Measurements from ENCODE around the gene ARHGAP27. TPM values are rescaled to one million over a fixed set of nuclear protein-coding genes. Genes with fewer than 3 reads are reported as not detected.
"Not testable (repeated sequence)": the region's sequence is repeated elsewhere in the genome, so short reads cannot be mapped to it uniquely, and the experiment has no call there.

The ARHGAP27 gene
- total and polyA plus RNA-seq, 2 of the 4 experiments (the other 2 are of a cell fraction) = under 0.01 to 0.89 TPM

GRCh38 chr17:45448483-45448882 lies 15.8 kb upstream of the ARHGAP27 start:
- CTCF ChIA-PET; H3K56ac ChIP-seq (ENCODE audit: extremely low read depth, insufficient read depth, low read length); H2BK5ac ChIP-seq (ENCODE audit: low read depth, low read length, poor library complexity, severe bottlenecking); dilution Hi-C loops (cut with HindIII; ENCODE audit: low sequenced_read_pairs, unreplicated experiment); intact Hi-C loops (cut with micrococcal nuclease); H4K8ac ChIP-seq (ENCODE audit: low read depth in 2 of 2, low read length in 2 of 2); BruUV-seq (replicated peaks); DNase-seq; H3K14ac ChIP-seq (replicated peaks; ENCODE audit: low read depth, low read length); H3K4me3 ChIP-seq (ENCODE audit: insufficient read depth, low read depth, low read length); H3K23ac ChIP-seq (ENCODE audit: low read depth, low read length); H3K4me2 ChIP-seq (ENCODE audit: low read depth, low read length); H3K79me1 ChIP-seq (ENCODE audit: low read depth in 1 of 2, low read length in 2 of 2); H3K9me1 ChIP-seq (ENCODE audit: insufficient read depth, low read length); H2AK9ac ChIP-seq (replicated peaks; ENCODE audit: low read depth, low read length, poor library complexity); in situ Hi-C loops (cut with MboI; ENCODE audit: low sequenced_read_pairs); H3K18ac ChIP-seq (ENCODE audit: low read depth, low read length); H2AK5ac ChIP-seq (ENCODE audit: low read depth, low read length); H3K9me3 ChIP-seq (ENCODE audit: control insufficient read depth, insufficient read depth, low read length); H2BK15ac ChIP-seq (ENCODE audit: low read depth, low read length); POLR2A ChIA-PET (ENCODE audit: unreplicated experiment); H3K4me1 ChIP-seq (ENCODE audit: control insufficient read depth, insufficient read depth, low read length); H3K9ac ChIP-seq (ENCODE audit: low read depth, low read length); H3K27me3 ChIP-seq (ENCODE audit: control insufficient read depth, insufficient read depth, low read length); H2AFZ ChIP-seq (replicated peaks; ENCODE audit: low read length, poor library complexity); H4K20me1 ChIP-seq (ENCODE audit: insufficient read depth, low read length); H2BK120ac ChIP-seq (ENCODE audit: low read depth, low read length); H2BK20ac ChIP-seq (ENCODE audit: low read depth, low read length); H4K91ac ChIP-seq (ENCODE audit: insufficient read depth, low read depth, low read length); H3K27ac ChIP-seq (ENCODE audit: insufficient read depth, low read length); H4K5ac ChIP-seq (ENCODE audit: low read depth, low read length); H3K4ac ChIP-seq (ENCODE audit: low read depth, low read length); ATAC-seq (ENCODE audit: low read depth): not testable (repeated sequence)
- peaks cover 18% of the 10 kb centered on the region for H3K36me3 ChIP-seq (ENCODE audit: control insufficient read depth, insufficient read depth, low read length)
- WGBS, 2 experiments (ENCODE audit: extremely low coverage in 2 of 2, insufficient read length in 1 of 2) = no CpG with 5 or more reads among the region's 1 CpG

GRCh38 chr17:45448066-45448465 lies 15.4 kb upstream of the ARHGAP27 start:
- H3K4me2 ChIP-seq (ENCODE audit: low read depth, low read length); POLR2A ChIA-PET (ENCODE audit: unreplicated experiment); H3K14ac ChIP-seq (replicated peaks; ENCODE audit: low read depth, low read length); BruUV-seq (replicated peaks); H3K79me1 ChIP-seq (ENCODE audit: low read depth in 1 of 2, low read length in 2 of 2); CTCF ChIA-PET; H3K18ac ChIP-seq (ENCODE audit: low read depth, low read length); dilution Hi-C loops (cut with HindIII; ENCODE audit: low sequenced_read_pairs, unreplicated experiment); ATAC-seq (ENCODE audit: low read depth); H3K27me3 ChIP-seq (ENCODE audit: control insufficient read depth, insufficient read depth, low read length); H2BK15ac ChIP-seq (ENCODE audit: low read depth, low read length); H4K20me1 ChIP-seq (ENCODE audit: insufficient read depth, low read length); intact Hi-C loops (cut with micrococcal nuclease); H2BK120ac ChIP-seq (ENCODE audit: low read depth, low read length); H2BK5ac ChIP-seq (ENCODE audit: low read depth, low read length, poor library complexity, severe bottlenecking); H3K23ac ChIP-seq (ENCODE audit: low read depth, low read length); H4K5ac ChIP-seq (ENCODE audit: low read depth, low read length); H3K56ac ChIP-seq (ENCODE audit: extremely low read depth, insufficient read depth, low read length); H2BK20ac ChIP-seq (ENCODE audit: low read depth, low read length); DNase-seq; H2AK9ac ChIP-seq (replicated peaks; ENCODE audit: low read depth, low read length, poor library complexity); in situ Hi-C loops (cut with MboI; ENCODE audit: low sequenced_read_pairs); H3K4ac ChIP-seq (ENCODE audit: low read depth, low read length); H4K91ac ChIP-seq (ENCODE audit: insufficient read depth, low read depth, low read length); H3K9me3 ChIP-seq (ENCODE audit: control insufficient read depth, insufficient read depth, low read length); H3K27ac ChIP-seq (ENCODE audit: insufficient read depth, low read length); H2AFZ ChIP-seq (replicated peaks; ENCODE audit: low read length, poor library complexity); H3K9me1 ChIP-seq (ENCODE audit: insufficient read depth, low read length); H2AK5ac ChIP-seq (ENCODE audit: low read depth, low read length); H3K4me1 ChIP-seq (ENCODE audit: control insufficient read depth, insufficient read depth, low read length); H3K9ac ChIP-seq (ENCODE audit: low read depth, low read length); H3K4me3 ChIP-seq (ENCODE audit: insufficient read depth, low read depth, low read length); H4K8ac ChIP-seq (ENCODE audit: low read depth in 2 of 2, low read length in 2 of 2): not testable (repeated sequence)
- WGBS, 2 experiments (ENCODE audit: extremely low coverage in 2 of 2, insufficient read length in 1 of 2) = no CpG with 5 or more reads among the region's 7 CpGs
- H3K36me3 ChIP-seq (ENCODE audit: control insufficient read depth, insufficient read depth, low read length) = peaks cover 18% of the 10 kb centered on the region

Data from IMR-90 (cell line).